Thyroid gland (tissue), 4 donors: ENCODE data around the gene C10orf90. TPM values are rescaled to one million over a fixed set of nuclear protein-coding genes. Genes with fewer than 3 reads are reported as not detected.

ENCODE experiments used
- DNase-seq, 2 donors: peaks; one replicate each; pipeline ENCODE4 v3.0.0-alpha.2; 2019
- H3K27ac ChIP-seq, 3 donors: fragments of 200-600 bp; sonication (generic); 1 replicate in 2 of 3; 2 replicates in 1 of 3; pipeline ENCODE4 v1.5.1; 2016 to 2019; ENCODE audit warnings: mild to moderate bottlenecking in 1 of 3, moderate library complexity in 1 of 3
- H3K27me3 ChIP-seq: fragments of 200-600 bp; sonication (generic); one replicate; pipeline ENCODE4 v1.5.1; 2019
- H3K36me3 ChIP-seq, 2 donors: fragments of 200-600 bp; sonication (generic); one replicate each; pipeline ENCODE4 v1.5.1; 2016 to 2019
- H3K4me1 ChIP-seq, 2 donors: fragments of 200-600 bp; sonication (generic); one replicate each; pipeline ENCODE4 v1.5.1; 2017 to 2019
- H3K4me3 ChIP-seq, 3 donors: fragments of 200-600 bp; sonication (generic); replicated peaks in 1 of 3; 1 replicate in 2 of 3; 2 replicates in 1 of 3; pipeline ENCODE4 v1.5.1; 2016; ENCODE audit warnings: mild to moderate bottlenecking in 1 of 3
- H3K9me3 ChIP-seq: fragments of 200-600 bp; sonication (generic); one replicate; pipeline ENCODE4 v1.5.1; 2017
- CTCF ChIP-seq, 6 experiments: fragments of 200-600 bp in 3 of 6; fragments of 450-650 bp in 3 of 6; sonication (generic) in 3 of 6; IDR thresholded peaks; one replicate each; pipeline ENCODE4 v1.5.1; 2016 to 2019; ENCODE audit warnings: antibody characterized with exemption in 6 of 6, mild to moderate bottlenecking in 2 of 6, inconsistent platforms in 1 of 6, moderate library complexity in 1 of 6
- POLR2A ChIP-seq, 2 donors: fragments of 450-650 bp; IDR thresholded peaks; one replicate each; pipeline ENCODE4 v1.6.1; 2017; ENCODE audit warnings: antibody characterized with exemption in 2 of 2, mild to moderate bottlenecking in 2 of 2, moderate library complexity in 1 of 2
- WGBS, 2 donors: methylation state at CpG; one replicate each; pipeline ENCODE4 v1.1.5; 2017; 5-methylcytosine and 5-hydroxymethylcytosine counted together
- intact Hi-C: fragments of 100-400 bp; cut with DNase I; formaldehyde crosslinking; loops from one replicate; pipeline ENCODE4 v1.15.1; 2023
- total RNA-seq, 4 donors: library from RNA; depleted of rRNA; stranded (reverse); fragments of >200 nt; gene quantifications; one replicate each; pipeline ENCODE4 v1.2.3, GENCODE V29; 2016

Gene C10orf90
- total RNA-seq, result 1 to 10 TPM in 3 of 4 donors, under 1 TPM in 1; 0.45 to 5.1 (median 2.0) TPM

GRCh38 chr10:126670056-126670894 is at the start of gene C10orf90:
C10orf90 (minus strand) TSS chr10:126670693; CDS start chr10:126670480, 213 bp downstream.
- no peak for DNase-seq
- Histone ChIP-seq H3K9me3 (no peaks in the 10 kb centered on the region), H3K27ac (no peak within 1 kb of the TSS), H3K27me3 (no peaks in the 10 kb centered on the region), H3K4me1 (peaks cover 3 to 24% of the 10 kb centered on the region in 2 donors), H3K36me3 (no peaks in the 10 kb centered on the region), H3K4me3 (no peak within 1 kb of the TSS)
- WGBS, 2 donors, result 79 to 90% methylated on average over 11 to 12 of the region's 12 CpGs
- intact Hi-C loops, result no loop called here
- TF ChIP-seq POLR2A (IDR thresholded peaks at IDR 0.05), result no peak

GRCh38 chr10:126716366-126716765 is 45.9 kb upstream of the C10orf90 start:
- Histone ChIP-seq H3K4me1 (no peaks in the 10 kb centered on the region), H3K27ac (no peak overlapping the region), H3K4me3 (no peak overlapping the region), H3K9me3 (no peaks in the 10 kb centered on the region), H3K36me3 (no peaks in the 10 kb centered on the region), H3K27me3 (no peaks in the 10 kb centered on the region)
- intact Hi-C loops, result no loop called here
- 100% methylated on average over 1 of the region's 1 CpG; no CpG with 5 or more reads in 1 of the 2 donors for WGBS, 2 donors
- no peak for TF ChIP-seq CTCF (IDR thresholded peaks at IDR 0.05)
- no peak for TF ChIP-seq POLR2A (IDR thresholded peaks at IDR 0.05)
- no peak for DNase-seq

- no peak overlapping the region for H3K4me3 ChIP-seq
- WGBS, 2 donors, result 87 to 88% methylated on average over 6 to 7 of the region's 7 CpGs
- no peak overlapping the region for H3K27ac ChIP-seq
- no peaks in the 10 kb centered on the region for H3K9me3 ChIP-seq
- H3K36me3 ChIP-seq, result no peaks in the 10 kb centered on the region
- no peak for DNase-seq
- TF ChIP-seq CTCF (IDR thresholded peaks at IDR 0.05), result no peak
- no peak for TF ChIP-seq POLR2A (IDR thresholded peaks at IDR 0.05)
- H3K4me1 ChIP-seq, result no peaks in the 10 kb centered on the region
- no peaks in the 10 kb centered on the region for H3K27me3 ChIP-seq
- intact Hi-C loops, result no loop called here
Measured at GRCh38 chr10:126713594-126713993, 43.1 kb upstream of the C10orf90 start.

- H3K4me1 ChIP-seq, result peaks cover 0 to 2% of the 10 kb centered on the region in 2 donors
- TF ChIP-seq POLR2A (IDR thresholded peaks at IDR 0.05) (no peak), CTCF (IDR thresholded peaks at IDR 0.05) (no peak)
- intact Hi-C loops, result no loop called here
- 88 to 91% methylated on average over 6 of the region's 6 CpGs for WGBS, 2 donors
- H3K4me3 ChIP-seq, result no peak overlapping the region
- DNase-seq, result no peak
- H3K36me3 ChIP-seq, result no peaks in the 10 kb centered on the region
- H3K9me3 ChIP-seq, result no peaks in the 10 kb centered on the region
- no peaks in the 10 kb centered on the region for H3K27me3 ChIP-seq
- no peak overlapping the region for H3K27ac ChIP-seq
Measured at GRCh38 chr10:126712681-126713080, 42.2 kb upstream of the C10orf90 start.

- Histone ChIP-seq H3K4me3 (no peak overlapping the region), H3K4me1 (peaks cover 25 to 39% of the 10 kb centered on the region in 2 donors), H3K9me3 (no peaks in the 10 kb centered on the region), H3K27ac (peak overlapping the region; percentile 29 to 75 (median 71)), H3K36me3 (no peaks in the 10 kb centered on the region), H3K27me3 (no peaks in the 10 kb centered on the region)
- intact Hi-C loops, result no loop called here
- 17 to 47% methylated on average over 2 to 3 of the region's 3 CpGs for WGBS, 2 donors
- TF ChIP-seq CTCF (IDR thresholded peaks at IDR 0.05) (no peak), POLR2A (IDR thresholded peaks at IDR 0.05) (no peak)
- peak; percentile 89 to 96 for DNase-seq
Measured at GRCh38 chr10:126705951-126706565, 35.6 kb upstream of the C10orf90 start.
